DOHH2 (cell line): ENCODE data around the gene PWWP2A.

Source experiments
- H3F3A ChIP-seq: fragments of 200-600 bp; sonication (generic), shearing (Covaris generic); 2 replicates; pipeline ENCODE4 v1.6.0; 2016; ENCODE audit warnings: antibody characterized with exemption, mild to moderate bottlenecking; ENCODE audit not compliant: control insufficient read depth, insufficient read depth
- H3K27ac ChIP-seq: fragments of 200-600 bp; sonication (generic); 2 replicates; pipeline ENCODE4 v1.5.1; 2014; ENCODE audit warnings: low read depth, mild to moderate bottlenecking, low read length, moderate library complexity
- H3K27me3 ChIP-seq: fragments of 200-600 bp; sonication (generic); 2 replicates; pipeline ENCODE4 v1.6.1; 2014; ENCODE audit warnings: mild to moderate bottlenecking, low read length, mixed read lengths; ENCODE audit not compliant: control insufficient read depth
- H3K36me3 ChIP-seq: fragments of 200-600 bp; sonication (generic); 2 replicates; pipeline ENCODE4 v1.6.1; 2014; ENCODE audit warnings: mild to moderate bottlenecking, low read length, moderate library complexity, mixed read lengths; ENCODE audit not compliant: control insufficient read depth
- H3K4me1 ChIP-seq: fragments of 200-600 bp; sonication (generic); 2 replicates; pipeline ENCODE4 v1.6.1; 2014; ENCODE audit warnings: mild to moderate bottlenecking, low read length, mixed read lengths; ENCODE audit not compliant: control insufficient read depth
- H3K4me2 ChIP-seq: fragments of 200-600 bp; sonication (generic); 2 replicates; pipeline ENCODE4 v1.6.0; 2014; ENCODE audit warnings: mild to moderate bottlenecking, low read length, moderate library complexity
- H3K4me3 ChIP-seq: fragments of 200-600 bp; sonication (generic); 2 replicates; pipeline ENCODE4 v1.5.1; 2014; ENCODE audit warnings: mild to moderate bottlenecking, low read length, mixed read lengths
- H3K79me2 ChIP-seq: fragments of 200-600 bp; sonication (generic); 2 replicates; pipeline ENCODE4 v1.6.1; 2014; ENCODE audit warnings: mild to moderate bottlenecking, low read length, mixed read lengths; ENCODE audit not compliant: control insufficient read depth
- H3K9me2 ChIP-seq: fragments of 200-600 bp; sonication (generic); replicated peaks from 2 replicates; pipeline ENCODE4 v1.6.1; 2014; ENCODE audit warnings: mild to moderate bottlenecking, low read length, mixed read lengths; ENCODE audit not compliant: control insufficient read depth
- H3K9me3 ChIP-seq: fragments of 200-600 bp; sonication (generic); 2 replicates; pipeline ENCODE4 v1.6.1; 2014; ENCODE audit warnings: antibody characterized with exemption, low read length, mixed read lengths; ENCODE audit not compliant: control insufficient read depth, insufficient read depth
- H4K20me1 ChIP-seq: fragments of 200-600 bp; sonication (generic); 2 replicates; pipeline ENCODE4 v1.6.0; 2014; ENCODE audit warnings: low read depth, mild to moderate bottlenecking, antibody characterized with exemption, low read length, moderate library complexity; ENCODE audit not compliant: control insufficient read depth, insufficient read depth
- EZH2phosphoT487 ChIP-seq: fragments of 200-600 bp; sonication (generic); IDR thresholded peaks from 2 replicates; pipeline ENCODE4 v1.6.1; 2017; ENCODE audit warnings: borderline replicate concordance, mild to moderate bottlenecking, antibody characterized with exemption, low read length, moderate library complexity, mixed read lengths
- TF ChIP-seq, protein P1 (sequence below): fragments of 200-600 bp; sonication (generic); IDR thresholded peaks from one replicate; pipeline ENCODE4 v1.5.1; 2014; ENCODE audit warnings: antibody characterized with exemption, mild to moderate bottlenecking, low read depth, low read length; ENCODE audit not compliant: poor library complexity, severe bottlenecking

The PWWP2A gene

DNA sequence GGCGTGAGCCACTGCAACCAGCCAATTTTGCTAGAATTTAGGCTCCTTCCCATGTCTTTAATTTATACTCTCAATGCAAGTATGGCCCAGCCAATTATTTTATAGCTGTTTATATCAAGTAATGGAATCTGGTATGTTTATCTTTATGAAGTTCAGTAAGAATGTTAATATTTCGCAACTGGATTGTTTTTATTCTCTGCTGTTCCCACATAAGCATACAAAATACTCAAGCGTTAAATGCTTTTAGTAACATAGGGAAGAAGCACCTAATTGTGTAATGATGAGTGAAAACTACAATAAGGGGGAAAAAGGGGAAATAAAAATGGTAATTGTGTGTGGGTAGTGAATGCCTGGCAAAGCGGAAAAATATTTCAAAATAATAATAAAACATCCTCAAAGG, 21.3 kb downstream of the PWWP2A start:
- Histone ChIP-seq H3K9me2 (no peaks in the 10 kb centered on the region), H3K4me3 (no peak overlapping the region), H4K20me1 (no peaks in the 10 kb centered on the region), H3K27ac (no peak overlapping the region), H3K9me3 (no peaks in the 10 kb centered on the region), H3K36me3 (peaks cover 43% of the 10 kb centered on the region), H3K4me1 (peaks cover 16% of the 10 kb centered on the region), H3K79me2 (peaks cover 28% of the 10 kb centered on the region), H3K27me3 (no peaks in the 10 kb centered on the region), H3K4me2 (no peak overlapping the region), H3F3A (no peaks in the 10 kb centered on the region)
- no peak for TF ChIP-seq EZH2phosphoT487
- TF ChIP-seq, protein P1, sequence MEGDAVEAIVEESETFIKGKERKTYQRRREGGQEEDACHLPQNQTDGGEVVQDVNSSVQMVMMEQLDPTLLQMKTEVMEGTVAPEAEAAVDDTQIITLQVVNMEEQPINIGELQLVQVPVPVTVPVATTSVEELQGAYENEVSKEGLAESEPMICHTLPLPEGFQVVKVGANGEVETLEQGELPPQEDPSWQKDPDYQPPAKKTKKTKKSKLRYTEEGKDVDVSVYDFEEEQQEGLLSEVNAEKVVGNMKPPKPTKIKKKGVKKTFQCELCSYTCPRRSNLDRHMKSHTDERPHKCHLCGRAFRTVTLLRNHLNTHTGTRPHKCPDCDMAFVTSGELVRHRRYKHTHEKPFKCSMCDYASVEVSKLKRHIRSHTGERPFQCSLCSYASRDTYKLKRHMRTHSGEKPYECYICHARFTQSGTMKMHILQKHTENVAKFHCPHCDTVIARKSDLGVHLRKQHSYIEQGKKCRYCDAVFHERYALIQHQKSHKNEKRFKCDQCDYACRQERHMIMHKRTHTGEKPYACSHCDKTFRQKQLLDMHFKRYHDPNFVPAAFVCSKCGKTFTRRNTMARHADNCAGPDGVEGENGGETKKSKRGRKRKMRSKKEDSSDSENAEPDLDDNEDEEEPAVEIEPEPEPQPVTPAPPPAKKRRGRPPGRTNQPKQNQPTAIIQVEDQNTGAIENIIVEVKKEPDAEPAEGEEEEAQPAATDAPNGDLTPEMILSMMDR = no peak

DNA sequence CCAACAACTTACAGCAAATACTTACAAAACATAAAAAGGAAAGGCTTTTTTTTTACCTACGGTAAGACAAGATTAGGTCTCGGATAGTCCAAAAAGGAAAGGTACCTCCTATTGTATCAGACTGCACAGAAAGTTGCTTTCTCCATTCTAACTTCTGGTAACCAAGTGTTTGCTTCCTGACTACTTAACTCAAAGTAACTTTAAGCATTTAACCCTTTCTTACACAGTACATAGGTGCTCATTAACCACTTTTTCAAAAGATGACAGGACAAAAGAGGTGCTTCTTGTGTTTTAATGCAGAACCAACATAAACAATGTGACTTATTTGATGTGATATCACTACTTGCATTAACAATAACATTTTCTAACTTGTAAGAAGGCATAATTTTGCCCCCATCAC, 23.1 kb downstream of the PWWP2A start:
- no peak for TF ChIP-seq EZH2phosphoT487
- TF ChIP-seq, protein P1 = no peak
- H3K27ac ChIP-seq = no peak overlapping the region
- no peaks in the 10 kb centered on the region for H3K9me2 ChIP-seq
- H3K27me3 ChIP-seq = no peaks in the 10 kb centered on the region
- H3K4me1 ChIP-seq = peaks cover 16% of the 10 kb centered on the region
- no peaks in the 10 kb centered on the region for H4K20me1 ChIP-seq
- no peak overlapping the region for H3K4me3 ChIP-seq
- no peak overlapping the region for H3K4me2 ChIP-seq
- no peaks in the 10 kb centered on the region for H3F3A ChIP-seq
- no peaks in the 10 kb centered on the region for H3K9me3 ChIP-seq
- H3K79me2 ChIP-seq = peaks cover 29% of the 10 kb centered on the region
- H3K36me3 ChIP-seq = peaks cover 51% of the 10 kb centered on the region

DNA sequence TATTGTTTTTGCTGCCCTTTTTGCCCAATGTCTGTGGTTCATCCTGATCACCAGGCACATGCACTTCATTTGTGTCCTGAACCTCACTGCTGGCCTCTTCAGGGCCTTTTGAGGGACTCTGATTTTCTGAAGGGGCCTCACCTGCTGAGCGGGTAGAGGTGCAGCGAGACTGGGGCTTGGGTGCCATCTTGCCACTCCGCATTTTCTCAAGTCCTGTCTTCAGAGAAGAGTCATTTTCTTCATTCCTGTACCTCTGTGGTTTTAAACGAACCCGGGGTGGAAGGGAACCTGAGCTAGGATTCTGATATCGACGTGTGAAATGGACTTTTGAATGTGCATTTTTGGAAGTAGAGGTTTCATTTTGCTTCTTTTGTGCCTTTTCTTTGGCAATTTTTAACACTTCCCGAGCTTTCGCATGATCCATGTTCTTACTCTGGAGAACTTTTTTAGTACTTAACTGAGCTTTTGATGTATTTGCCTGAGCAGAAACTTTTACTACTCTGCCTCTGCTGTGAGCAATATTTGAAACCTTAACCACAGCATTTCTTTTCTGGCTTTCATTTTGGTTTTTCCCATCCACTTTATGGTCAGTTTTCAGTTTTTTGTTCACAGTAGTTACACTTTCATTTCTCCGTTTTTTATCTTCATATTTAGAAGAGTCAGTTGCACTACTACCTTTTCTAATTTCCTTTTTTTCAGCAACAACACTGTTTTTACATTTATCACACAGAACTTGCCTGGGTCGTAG, 26.1 kb downstream of the PWWP2A start:
- Histone ChIP-seq H3K79me2 (peaks cover 20% of the 10 kb centered on the region), H3F3A (no peaks in the 10 kb centered on the region), H3K27me3 (no peaks in the 10 kb centered on the region), H4K20me1 (no peaks in the 10 kb centered on the region), H3K9me3 (no peaks in the 10 kb centered on the region), H3K9me2 (no peaks in the 10 kb centered on the region), H3K27ac (no peak overlapping the region), H3K4me2 (no peak overlapping the region), H3K4me1 (peaks cover 5% of the 10 kb centered on the region), H3K4me3 (no peak overlapping the region), H3K36me3 (peaks cover 40% of the 10 kb centered on the region)
- TF ChIP-seq EZH2phosphoT487 = no peak
- TF ChIP-seq, protein P1 = no peak
